ENCODE measurements around the gene FHOD3.

DNA sequence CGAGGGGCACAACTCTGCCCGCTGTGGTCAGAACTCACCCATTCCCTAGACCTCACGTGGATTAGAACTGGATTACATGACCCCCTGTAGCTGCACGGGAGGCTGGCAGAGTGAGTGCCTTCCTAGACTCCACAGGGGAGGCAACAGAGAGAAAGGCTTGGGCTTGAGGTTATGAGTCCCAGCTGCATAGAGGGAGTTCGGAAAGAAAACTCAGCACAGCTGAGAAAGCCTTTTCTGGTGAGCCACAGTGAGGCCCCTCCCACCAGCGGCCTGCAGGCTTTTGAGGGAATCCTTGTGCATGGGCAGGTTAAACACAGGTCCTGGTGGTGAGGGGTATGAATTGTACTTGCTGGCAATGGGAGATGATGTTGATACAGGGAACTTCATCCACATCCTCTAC lies 217.3 kb downstream of the FHOD3 start:
- TF ChIP-seq, protein P1, sequence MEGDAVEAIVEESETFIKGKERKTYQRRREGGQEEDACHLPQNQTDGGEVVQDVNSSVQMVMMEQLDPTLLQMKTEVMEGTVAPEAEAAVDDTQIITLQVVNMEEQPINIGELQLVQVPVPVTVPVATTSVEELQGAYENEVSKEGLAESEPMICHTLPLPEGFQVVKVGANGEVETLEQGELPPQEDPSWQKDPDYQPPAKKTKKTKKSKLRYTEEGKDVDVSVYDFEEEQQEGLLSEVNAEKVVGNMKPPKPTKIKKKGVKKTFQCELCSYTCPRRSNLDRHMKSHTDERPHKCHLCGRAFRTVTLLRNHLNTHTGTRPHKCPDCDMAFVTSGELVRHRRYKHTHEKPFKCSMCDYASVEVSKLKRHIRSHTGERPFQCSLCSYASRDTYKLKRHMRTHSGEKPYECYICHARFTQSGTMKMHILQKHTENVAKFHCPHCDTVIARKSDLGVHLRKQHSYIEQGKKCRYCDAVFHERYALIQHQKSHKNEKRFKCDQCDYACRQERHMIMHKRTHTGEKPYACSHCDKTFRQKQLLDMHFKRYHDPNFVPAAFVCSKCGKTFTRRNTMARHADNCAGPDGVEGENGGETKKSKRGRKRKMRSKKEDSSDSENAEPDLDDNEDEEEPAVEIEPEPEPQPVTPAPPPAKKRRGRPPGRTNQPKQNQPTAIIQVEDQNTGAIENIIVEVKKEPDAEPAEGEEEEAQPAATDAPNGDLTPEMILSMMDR (conservative IDR thresholded peaks at IDR 0.05; ENCODE audit: low read length): no peak
- TF ChIP-seq EZH2phosphoT487 (IDR thresholded peaks at IDR 0.05; ENCODE audit: borderline replicate concordance): no peak
